Stimulated activated CD8-positive, alpha-beta memory T cell treated with anti-CD3 and anti-CD28 coated beads, Interleukin-4, amount 100 ng/mL, for 24 hours (primary cell): ENCODE results near the gene CSF1.
"Not testable (repeated sequence)": the region's sequence is repeated elsewhere in the genome, so short reads cannot be mapped to it uniquely, and the experiment has no call there.

ENCODE experiments used
- DNase-seq: peaks from one replicate; pipeline ENCODE4 v3.0.0-alpha.2; 2020; ENCODE audit warnings: low read depth

The CSF1 gene, protein sequence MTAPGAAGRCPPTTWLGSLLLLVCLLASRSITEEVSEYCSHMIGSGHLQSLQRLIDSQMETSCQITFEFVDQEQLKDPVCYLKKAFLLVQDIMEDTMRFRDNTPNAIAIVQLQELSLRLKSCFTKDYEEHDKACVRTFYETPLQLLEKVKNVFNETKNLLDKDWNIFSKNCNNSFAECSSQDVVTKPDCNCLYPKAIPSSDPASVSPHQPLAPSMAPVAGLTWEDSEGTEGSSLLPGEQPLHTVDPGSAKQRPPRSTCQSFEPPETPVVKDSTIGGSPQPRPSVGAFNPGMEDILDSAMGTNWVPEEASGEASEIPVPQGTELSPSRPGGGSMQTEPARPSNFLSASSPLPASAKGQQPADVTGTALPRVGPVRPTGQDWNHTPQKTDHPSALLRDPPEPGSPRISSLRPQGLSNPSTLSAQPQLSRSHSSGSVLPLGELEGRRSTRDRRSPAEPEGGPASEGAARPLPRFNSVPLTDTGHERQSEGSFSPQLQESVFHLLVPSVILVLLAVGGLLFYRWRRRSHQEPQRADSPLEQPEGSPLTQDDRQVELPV

DNA sequence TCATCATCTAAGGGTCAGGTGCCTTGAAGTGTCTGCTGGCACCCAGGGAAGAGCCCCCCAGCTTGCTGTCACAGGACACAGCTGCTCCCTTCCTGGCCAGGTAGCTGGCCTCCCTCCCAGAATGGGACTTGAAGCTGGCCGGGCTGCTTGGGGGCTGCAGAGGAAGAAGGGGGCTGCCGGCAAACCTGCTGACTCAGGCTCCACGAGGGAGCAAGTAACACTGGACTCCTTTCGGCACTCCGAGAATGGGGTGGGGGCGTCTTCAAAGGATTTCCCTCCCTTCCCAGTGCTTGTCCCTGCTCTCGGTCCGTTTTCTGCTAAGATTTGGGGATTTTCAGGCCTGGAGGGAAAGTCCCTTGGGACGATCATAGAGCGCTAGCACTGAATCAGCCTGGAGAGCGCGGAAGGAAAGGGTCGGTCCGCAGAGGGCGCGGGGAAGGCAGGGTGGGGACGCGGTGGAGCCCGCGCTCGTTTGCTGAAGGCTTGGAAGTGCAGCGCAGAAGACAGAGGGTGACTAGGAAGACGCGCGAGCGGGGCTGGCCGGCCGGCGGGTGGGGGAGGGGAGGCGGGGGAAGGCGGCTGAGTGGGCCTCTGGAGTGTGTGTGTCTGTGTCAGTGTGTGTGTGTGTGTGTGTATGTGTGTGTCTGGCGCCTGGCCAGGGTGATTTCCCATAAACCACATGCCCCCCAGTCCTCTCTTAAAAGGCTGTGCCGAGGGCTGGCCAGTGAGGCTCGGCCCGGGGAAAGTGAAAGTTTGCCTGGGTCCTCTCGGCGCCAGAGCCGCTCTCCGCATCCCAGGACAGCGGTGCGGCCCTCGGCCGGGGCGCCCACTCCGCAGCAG, at the start of gene CSF1:
TSS of gene CSF1 (plus strand) at position 727 of the 840 bp plus-strand sequence. CDS start 175 bp downstream, outside the sequence.
- DNase-seq: peak; percentile 61

DNA sequence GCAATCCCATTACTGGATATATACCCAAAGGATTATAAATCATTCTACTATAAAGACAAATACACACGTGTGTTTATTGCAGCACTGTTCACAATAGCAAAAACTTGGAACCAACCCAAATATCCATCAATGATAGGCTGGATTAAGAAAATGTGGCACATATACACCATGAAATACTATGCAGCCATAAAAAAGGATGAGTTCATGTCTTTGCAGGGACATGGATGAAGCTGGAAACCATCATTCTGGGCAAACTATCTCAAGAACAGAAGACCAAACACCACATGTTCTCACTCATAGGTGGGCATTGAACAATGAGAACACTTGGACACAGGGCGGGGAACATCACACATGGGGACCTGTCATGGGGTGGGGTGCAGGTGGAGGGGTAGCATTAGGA, 49.0 kb upstream of the CSF1 start:
- DNase-seq: not testable (repeated sequence)

DNA sequence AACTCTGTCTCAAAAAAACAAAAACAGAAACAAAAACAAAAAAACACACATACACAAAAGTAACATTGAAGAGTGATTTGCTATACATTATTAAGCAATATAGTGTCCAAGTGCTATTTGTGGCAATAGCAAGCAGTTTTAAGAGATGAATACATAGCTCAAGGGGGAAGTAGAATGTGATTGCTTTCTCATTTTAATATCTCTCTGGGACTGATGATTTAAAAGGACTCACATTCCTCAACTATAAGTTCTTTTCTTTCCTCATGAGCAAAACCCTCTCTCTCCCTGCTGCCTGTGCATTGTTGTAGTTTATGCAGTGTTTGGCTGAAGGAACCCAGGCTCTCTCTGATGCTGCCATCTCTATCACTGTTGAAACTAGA, 47.0 kb upstream of the CSF1 start:
- DNase-seq: no peak

DNA sequence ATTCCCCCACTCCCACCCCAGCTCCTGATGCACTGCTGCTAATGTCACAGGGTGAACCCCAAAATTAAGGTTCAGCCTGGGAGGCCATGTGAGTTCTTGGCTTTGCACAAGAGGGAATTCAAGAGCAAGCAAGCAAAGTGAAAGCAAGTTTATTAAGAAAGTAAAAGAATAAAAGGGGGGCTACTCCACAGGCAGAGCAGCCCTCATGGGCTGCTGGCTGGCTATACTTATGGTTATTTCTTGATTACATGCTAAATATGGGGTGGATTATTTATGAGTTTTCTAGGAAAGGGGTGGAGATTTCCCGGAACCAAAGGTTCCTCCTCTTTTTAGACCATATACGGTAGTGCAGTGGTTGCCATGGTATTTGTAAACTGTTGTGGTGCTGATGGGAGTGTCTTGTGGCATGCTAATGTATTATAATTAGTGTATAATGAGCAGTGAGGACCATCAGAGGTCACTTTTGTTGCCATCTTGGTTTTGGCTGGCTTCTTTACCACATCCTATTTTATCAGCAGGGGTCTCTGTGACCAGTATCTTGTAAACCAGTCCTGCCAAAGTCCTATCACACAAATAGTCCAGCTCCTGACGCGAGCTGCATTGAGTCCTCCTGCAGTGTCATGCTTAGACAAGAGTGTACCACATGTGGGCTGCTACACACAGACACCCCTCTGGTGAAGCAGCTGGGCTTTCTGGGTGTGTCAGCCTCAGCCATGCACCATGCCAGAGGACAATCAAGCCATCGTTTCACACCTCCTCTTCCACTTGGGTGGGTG, 46.4 kb upstream of the CSF1 start:
- no peak for DNase-seq

DNA sequence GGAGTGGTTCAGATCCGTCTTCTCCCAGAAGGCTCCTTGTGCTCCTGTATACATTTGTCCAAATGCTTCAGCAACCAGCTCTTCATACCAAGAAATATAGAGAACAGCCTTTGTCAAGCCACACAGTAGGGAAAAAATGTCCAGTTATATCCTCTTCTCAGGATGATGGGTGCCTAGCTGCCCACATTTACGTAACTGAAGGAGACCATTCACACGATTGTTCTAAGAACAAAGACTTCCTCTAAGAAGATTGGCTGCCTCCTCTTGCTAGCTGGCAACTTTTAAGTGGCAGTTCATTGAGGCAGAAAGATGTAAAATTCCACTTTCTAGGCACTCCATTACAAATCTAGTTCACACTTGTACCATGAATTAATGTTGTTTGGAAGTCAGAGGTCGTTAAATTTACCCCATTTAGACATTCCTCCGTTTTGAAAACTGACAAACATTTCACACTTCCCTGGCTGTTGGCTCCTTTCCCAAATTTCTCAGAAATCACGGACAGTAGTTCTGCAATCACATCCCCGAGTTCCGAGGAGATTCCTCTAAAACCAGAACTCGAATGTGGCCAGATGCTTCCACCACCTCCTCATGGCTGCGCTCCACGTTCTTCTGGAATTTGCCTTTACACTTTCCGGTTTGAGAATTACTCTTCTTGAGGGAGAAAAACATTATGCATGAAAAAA, 45.6 kb upstream of the CSF1 start:
- no peak for DNase-seq

DNA sequence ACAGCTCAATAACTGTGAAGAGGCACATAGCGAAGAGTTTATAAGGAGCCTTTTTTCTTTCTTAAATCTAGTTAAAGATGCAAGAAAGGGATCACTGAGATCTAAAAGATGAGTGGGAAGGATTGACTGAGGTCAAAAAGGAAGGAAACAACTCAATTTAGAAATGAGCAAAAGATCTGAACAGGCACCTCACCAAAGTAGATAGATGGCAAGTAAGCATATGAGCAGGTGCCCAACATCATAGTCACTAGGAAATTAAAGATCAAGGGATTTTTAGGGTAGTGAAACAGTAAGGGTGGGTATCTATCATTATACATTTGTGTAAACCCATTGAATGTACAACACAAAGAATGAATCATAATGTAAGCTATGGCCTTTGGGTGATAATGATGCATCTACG, 44.6 kb upstream of the CSF1 start:
- DNase-seq: no peak

DNA sequence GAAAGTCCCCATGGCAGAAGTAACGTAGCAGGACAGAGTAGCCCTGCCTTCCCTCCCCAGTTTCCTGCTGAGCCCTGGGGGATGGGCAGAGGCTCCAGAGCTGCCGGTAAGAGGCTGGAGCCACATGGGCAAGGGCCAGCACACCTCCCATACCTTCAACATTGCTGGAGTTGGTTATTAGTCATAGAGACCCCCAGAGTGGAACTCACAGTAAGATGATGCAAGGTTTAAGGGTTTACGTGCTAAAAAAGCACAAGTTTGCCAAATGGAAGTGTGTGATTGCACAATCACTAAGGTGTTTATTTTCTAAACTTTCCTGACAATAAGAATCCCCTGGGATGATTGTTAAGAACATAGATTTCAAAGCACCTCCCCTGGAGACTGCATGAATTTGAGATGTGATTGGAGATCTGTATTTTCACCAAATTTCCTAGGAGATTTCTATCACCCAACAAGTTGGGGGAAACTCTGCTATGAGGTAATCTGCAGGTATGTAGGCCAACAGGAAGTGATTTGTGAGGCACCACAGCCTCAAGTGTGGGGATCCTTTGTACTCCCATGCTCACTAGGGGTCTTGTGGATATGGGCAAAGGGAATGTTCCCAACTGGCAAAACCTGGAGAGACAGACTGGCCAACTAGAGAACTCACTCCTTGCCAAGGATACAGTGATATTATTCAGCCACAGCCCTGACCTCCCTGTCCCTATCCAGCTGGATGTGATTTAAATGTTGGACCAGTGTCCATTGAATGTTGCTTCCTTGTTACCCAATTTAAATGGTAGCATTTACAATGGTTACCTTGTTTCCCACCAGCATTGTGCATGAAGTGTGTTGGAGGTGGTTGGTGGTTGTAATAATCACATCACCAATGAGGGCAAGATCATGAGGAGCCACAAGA, 37.1 kb upstream of the CSF1 start:
- no peak for DNase-seq

DNA sequence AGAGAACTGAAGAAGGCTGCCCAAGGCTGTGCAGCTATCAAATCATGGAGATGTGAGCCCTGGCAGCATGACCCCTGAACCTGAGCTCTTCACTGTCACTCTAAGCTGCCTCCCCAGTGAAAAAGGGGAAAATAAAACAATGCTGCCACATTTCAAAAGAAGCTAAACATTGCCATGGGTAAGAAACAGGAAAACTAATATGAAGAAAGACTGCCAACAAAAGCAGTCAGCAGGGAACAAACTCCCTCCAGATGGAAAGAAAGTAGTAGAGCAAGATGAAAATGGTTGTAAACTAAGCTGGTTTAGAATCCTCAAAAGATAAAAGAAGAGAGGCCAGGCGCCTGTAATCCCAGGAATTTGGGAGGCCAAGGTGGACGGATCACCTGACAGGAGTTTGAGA, 36.2 kb upstream of the CSF1 start:
- no peak for DNase-seq

DNA sequence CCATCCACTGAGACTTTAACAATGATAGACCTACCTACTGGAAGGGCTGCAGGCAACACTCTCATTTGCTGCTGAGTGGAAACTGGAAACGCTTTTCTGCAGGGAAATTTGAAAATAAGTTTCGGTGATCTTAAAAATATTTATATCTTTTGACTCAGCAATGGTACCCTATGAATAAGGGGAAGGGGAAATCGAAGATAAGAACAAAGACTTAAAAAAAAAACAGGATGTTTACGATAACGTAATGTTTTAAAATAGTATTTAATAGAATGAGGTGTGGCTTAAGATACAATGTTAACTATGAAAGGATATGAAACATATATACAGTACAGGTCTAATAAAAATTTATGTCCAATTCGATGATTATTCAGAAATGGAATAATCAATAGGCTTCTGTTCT, 34.8 kb upstream of the CSF1 start:
- no peak for DNase-seq

DNA sequence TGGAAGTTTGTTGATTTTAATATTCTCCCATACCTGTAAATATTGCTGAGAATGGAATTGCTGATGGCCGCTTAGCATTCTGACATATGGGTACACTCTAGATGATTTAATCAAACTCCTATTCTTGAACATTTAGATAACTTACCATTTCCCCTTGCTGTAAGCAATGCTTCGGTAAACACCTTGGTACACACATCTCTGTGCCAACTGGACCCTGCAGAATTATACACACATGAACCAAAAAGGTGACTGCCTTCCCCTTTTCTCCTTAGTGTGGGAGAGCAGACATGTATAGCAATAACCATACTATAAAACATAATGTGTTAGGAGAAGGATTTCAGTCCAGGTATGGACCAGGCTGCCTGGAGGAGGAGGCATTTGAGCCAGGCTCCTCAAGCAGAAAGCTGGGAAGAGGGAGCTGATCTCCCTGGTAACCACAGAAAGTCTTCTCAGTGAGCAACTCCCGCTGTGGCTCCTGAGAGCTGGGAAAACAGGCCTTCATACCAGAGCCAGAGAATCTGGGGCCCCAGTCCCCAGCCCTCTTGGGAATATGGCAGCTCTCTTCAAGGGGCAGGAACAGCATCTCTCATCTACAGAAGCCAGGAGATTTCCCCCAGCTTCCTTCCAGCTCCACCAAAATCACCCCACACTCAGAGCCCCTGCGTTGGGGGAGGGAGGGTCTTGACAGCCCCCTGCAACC, 33.9 kb upstream of the CSF1 start:
- DNase-seq: no peak

DNA sequence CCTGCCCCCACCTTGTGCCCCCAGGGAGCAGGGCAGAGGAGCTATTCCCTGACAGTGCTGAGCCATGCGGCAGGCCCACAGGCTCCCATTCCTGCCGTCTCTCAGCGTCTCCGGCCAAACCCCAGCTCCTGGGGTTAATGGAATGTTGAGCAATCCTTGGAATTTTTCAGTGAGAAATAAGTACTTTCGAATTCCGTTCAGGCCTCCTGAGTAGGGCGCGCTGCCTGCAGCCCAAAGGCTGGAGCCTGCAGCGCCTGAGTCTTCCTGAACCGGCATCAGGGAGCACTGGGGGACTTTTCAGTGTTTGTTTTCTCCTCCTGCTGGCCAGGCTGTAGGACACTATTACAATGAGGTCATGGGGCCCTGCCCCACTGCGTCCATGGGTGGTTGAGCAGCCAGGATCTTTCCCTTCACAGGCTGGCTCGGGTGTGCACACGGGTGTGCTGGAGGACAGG, 33.3 kb upstream of the CSF1 start:
- no peak for DNase-seq

DNA sequence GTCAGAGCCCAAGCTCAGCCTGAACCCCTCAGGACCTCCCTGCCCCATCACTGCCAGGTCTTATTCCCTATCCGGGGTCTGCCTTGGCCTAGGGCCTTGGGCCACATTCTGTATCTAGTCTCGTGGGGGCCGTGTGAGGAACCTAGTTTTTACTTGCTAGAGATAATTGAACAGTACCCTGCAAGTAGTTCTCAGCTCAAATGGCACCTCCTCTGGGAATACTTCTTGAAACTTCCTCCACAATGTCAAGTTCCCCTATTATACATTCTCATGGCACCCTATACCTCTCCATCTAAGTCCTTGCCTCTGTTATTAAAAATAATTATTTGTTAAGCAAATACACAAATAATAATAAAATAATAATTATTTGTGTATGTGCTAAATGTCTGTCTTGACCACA, 32.9 kb upstream of the CSF1 start:
- DNase-seq: no peak

DNA sequence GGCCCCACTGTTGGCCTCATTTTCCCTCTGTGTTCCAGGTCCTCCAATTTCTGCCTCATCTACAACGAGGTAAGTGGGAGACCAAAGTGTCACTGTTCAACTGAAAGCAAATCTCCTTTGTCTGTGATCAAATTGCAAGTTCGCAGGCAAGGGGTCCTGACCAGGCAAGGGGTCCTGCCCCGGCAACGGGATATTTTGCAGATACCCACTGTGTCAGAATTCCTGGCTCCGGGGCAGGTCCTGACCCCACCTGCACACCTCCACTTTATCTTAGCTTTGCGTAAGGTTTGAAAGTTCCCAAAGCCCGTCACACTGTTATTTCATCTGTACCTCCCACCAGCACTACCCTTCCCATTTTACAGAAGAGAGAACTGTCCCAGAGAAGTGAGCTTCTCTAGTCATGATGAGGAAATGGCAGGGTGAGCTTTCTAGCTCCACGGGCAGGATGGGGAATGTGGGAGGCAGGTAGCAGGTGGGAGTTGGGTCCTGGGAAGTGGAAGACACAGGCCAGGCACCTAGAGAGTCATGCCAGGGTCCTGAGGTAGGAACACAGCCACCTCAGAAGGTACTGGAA, 32.0 kb upstream of the CSF1 start:
- no peak for DNase-seq

DNA sequence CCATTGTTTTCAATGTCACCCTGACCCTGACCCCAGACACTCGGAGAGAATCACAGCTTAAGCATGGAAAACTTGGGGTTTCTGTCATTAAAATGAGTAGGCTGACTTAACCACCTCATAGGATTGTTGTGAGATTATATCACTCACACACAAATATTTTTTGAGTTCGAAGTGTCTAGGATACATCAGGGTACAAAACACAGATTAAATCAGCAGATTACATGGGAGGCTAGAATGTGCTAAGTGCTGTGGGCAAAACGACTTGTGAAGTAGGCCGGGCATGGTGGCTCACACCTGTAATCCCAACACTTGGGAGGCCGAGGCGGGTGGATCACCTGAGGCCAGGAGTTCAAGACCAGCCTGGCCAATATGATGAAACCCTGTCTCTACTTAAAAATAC, 31.3 kb upstream of the CSF1 start:
- DNase-seq: not testable (repeated sequence)

DNA sequence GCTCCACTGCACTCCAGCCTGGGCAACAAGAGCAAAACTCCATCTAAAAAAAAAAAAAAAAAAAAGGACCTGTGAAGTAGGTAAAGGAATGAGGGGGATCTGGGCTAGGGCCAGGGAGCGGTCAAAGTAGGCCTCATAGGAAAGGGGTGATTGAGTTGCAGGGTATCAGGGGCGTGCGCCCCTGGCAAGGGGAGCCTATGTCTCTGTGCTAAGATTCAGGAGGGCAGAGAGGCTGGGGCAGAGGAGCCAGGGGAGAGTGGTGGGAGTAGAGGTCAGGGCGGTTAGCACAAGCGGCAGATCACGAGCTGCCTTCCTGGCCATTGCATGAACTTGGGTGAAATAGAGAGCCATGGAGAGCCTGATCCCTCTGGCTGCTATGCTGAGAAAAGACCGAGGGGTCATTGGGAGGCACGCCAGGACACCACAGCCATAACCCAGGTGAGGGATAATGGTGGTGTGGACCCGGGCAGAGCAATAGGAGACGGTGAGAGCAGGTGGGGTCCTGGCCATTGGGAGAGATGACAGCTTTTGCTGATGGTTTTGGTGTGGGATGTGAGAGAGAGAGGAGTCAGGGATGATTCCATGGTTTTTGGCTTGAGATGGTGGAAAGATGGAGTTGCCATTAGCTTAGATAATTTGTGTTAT, 30.6 kb upstream of the CSF1 start:
- DNase-seq: no peak

DNA sequence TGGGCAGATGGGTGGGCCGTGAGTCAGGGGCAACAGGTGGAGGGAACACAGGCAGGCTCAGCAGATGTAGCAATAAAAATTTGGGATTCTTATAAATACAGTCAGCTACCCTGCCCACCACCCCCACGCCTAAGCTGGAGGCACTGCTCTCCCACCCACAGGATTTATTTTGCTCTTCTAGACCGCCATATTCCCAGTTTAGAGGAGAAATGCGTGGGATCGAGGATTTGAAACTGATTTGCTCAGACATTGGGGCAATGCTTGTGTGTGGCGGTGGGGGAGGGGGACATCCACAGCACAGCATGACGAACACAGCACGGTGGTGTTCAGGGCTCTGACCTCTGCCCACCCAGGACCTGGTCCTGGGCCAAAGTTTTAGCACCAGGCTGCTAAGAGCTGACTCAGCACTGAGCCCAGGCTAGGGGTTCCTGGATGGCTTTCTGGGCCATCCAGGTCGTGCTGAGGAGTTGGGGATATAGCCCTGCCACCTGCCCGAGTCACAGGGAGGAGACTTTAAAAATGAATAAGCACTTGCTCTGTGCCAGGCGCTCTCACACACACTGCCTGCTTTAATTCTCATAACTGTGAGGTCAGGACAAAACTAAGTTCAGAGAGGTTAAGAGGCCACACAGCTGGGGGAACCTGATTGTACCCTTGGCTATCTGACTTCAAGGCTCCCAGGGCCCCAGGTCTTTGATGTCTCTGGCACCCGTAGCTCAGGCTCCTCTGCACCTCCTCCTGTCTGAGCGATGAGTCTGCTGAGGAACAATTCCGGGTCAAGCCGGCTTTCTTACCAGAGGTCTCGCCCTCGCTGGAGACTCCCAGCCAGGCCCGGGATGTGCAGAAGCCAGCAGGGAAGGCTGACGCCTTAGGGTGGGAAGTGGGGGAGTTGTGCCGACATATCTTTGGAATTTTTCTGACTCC, 29.4 kb upstream of the CSF1 start:
- DNase-seq: no peak

DNA sequence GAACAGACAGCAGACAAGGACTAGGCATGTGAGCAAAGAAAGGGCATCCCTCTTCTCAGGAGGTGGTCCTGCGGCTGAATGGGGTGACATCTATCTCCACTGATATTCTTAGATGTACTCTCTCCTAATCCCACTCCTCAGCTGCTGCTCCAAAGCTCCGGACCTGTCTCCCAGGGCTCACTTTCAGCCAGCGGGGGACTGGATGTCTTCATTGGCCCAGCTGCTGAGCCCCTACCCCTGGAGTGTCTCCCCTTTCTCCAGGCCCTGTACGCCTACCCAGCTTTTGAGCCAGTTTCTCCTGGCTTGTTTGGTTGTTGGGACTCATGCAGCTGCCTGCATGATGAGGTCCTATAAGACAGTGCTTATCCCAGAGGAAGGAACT, 28.8 kb upstream of the CSF1 start:
- no peak for DNase-seq
